D721Med (cell line): ENCODE results near the gene SLC12A6.
"Not testable (repeated sequence)": the region's sequence is repeated elsewhere in the genome, so short reads cannot be mapped to it uniquely, and the experiment has no call there.

Source experiments
- DNase-seq: peaks from one replicate; pipeline ENCODE4 v3.0.0; 2011; ENCODE audit warnings: low spot score; ENCODE audit not compliant: insufficient read length
- FAIRE-seq: peaks from 2 replicates; lab custom pipeline; 2011; peaks lifted over from hg19 to GRCh38; lab: Jason Lieb, UNC
- CTCF ChIP-seq: IDR thresholded peaks from 2 replicates; pipeline ENCODE4 v1.5.1; 2012; ENCODE audit warnings: mild to moderate bottlenecking, control low read depth; ENCODE audit not compliant: insufficient read depth; ENCODE audit errors: missing control alignments

The SLC12A6 gene

GRCh38 chr15:34337557-34338306, at the start of gene SLC12A6:
Gene SLC12A6, minus strand, starts transcription at chr15:34337781. Its CDS starts 1,101 bp downstream, at chr15:34336680.
- FAIRE-seq: no peak
- no peak for TF ChIP-seq CTCF
- DNase-seq: no peak

GRCh38 chr15:34381829-34382521, 44.4 kb upstream of the SLC12A6 start:
- FAIRE-seq: not testable (repeated sequence)

GRCh38 chr15:34380491-34380890, 42.9 kb upstream of the SLC12A6 start:
- not testable (repeated sequence) for DNase-seq

More at GRCh38 chr15:34381829-34382521, 44.4 kb upstream of the SLC12A6 start:
- not testable (repeated sequence) for DNase-seq

GRCh38 chr15:34376856-34377255, 39.3 kb upstream of the SLC12A6 start:
- no peak for FAIRE-seq
- DNase-seq: no peak
- no peak for TF ChIP-seq CTCF

More at GRCh38 chr15:34380491-34380890, 42.9 kb upstream of the SLC12A6 start:
- not testable (repeated sequence) for FAIRE-seq

GRCh38 chr15:34375541-34375940, 38.0 kb upstream of the SLC12A6 start:
- DNase-seq, FAIRE-seq: not testable (repeated sequence)

GRCh38 chr15:34374816-34375215, 37.2 kb upstream of the SLC12A6 start:
- FAIRE-seq: no peak
- DNase-seq: no peak
- no peak for TF ChIP-seq CTCF

- FAIRE-seq: no peak
- no peak for DNase-seq
- TF ChIP-seq CTCF: no peak
These were observed 36.4 kb upstream of the SLC12A6 start for GRCh38 chr15:34373951-34374350.

GRCh38 chr15:34370643-34371042, 33.1 kb upstream of the SLC12A6 start:
- DNase-seq (no peak), FAIRE-seq (no peak)
- TF ChIP-seq CTCF: no peak
